ENCODE results near the gene DOK5. TPM values are rescaled to one million over a fixed set of nuclear protein-coding genes. Genes with fewer than 3 reads are reported as not detected.
A peak's percentile ranks its signal among the peaks of the same experiment; 100 is the strongest.

DOK5 gene
- total and polyA plus RNA-seq, 9 donors, result 0.24 to 38.3 (median 2.4) TPM; not detected in 1

DNA sequence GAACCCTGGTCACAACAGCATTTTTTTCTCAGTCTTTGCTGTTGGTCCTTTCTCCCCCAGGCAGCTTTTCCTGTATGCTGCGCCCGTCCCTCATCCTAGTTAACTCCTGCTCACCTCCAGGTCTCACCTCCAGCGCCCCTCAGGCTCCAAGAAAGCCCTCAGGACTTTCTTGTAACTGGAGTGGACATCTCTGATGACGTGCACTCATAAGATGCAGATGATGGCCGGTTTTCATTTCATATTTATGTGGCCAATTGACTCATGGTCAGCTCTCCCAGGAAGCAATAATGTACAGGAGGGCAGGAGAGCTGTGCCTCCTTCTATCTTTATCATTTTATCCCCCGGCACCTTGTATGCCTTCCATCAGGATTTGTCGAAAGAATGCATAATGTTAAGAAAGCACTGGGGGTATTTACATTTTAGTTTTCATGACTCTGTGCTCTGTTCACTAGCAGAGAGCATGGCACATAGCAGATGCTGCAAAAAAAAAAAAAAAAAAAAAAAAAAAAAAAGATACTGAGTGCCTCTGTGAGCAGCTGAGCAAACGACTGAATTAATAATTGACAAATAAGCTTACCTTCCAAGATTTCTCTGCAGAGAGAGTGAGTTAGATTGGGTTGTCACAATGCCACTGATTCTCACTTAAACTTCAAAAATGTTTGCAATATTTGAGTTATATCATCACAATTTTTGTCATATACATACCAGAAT lies 170.2 kb downstream of the DOK5 start:
- H3K27ac ChIP-seq, result no peak overlapping the region
- no peaks in the 10 kb centered on the region for H3K36me3 ChIP-seq
- intact Hi-C loops (cut with DNase I), result no loop called here
- H3K4me1 ChIP-seq (ENCODE audit: insufficient read depth), result no peaks in the 10 kb centered on the region
- TF ChIP-seq POLR2A (IDR thresholded peaks at IDR 0.05) (no peak), EP300 (IDR thresholded peaks at IDR 0.05) (no peak), CTCF (IDR thresholded peaks at IDR 0.05) (no peak)
- H3K27me3 ChIP-seq, result no peaks in the 10 kb centered on the region
- 59 to 77% (median 61%) methylated on average over 8 of the region's 8 CpGs for WGBS, 3 donors
- no peak for DNase-seq
- H3K4me3 ChIP-seq, result no peak overlapping the region
- H3K9me3 ChIP-seq, result no peaks in the 10 kb centered on the region

DNA sequence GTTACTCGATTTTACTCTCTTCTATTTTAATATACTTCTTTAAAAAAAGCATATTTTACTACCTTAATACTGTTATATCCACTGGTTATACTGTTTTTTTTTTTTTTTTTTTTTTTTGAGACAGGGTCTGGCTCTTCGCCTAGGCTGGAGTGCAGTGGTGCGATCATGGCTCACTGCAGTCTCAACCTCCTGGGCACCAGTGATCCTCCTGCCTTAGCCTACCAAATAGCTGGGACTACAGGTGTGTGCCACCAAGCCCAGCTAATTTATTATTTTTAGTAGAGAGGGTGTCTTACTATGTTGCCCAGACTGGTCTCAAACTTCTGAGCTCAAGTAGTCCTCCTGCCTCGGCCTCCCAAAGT lies 170.7 kb downstream of the DOK5 start:
- TF ChIP-seq EP300 (IDR thresholded peaks at IDR 0.05) (no peak), CTCF (IDR thresholded peaks at IDR 0.05) (no peak), POLR2A (IDR thresholded peaks at IDR 0.05) (no peak)
- Histone ChIP-seq H3K36me3 (no peaks in the 10 kb centered on the region), H3K4me3 (no peak overlapping the region), H3K27me3 (no peaks in the 10 kb centered on the region), H3K27ac (no peak overlapping the region), H3K9me3 (no peaks in the 10 kb centered on the region), H3K4me1 (ENCODE audit: insufficient read depth) (no peaks in the 10 kb centered on the region)
- WGBS, 3 donors, result 73 to 80% (median 76%) methylated on average over 4 of the region's 4 CpGs
- intact Hi-C loops (cut with DNase I), result no loop called here
- no peak for DNase-seq

DNA sequence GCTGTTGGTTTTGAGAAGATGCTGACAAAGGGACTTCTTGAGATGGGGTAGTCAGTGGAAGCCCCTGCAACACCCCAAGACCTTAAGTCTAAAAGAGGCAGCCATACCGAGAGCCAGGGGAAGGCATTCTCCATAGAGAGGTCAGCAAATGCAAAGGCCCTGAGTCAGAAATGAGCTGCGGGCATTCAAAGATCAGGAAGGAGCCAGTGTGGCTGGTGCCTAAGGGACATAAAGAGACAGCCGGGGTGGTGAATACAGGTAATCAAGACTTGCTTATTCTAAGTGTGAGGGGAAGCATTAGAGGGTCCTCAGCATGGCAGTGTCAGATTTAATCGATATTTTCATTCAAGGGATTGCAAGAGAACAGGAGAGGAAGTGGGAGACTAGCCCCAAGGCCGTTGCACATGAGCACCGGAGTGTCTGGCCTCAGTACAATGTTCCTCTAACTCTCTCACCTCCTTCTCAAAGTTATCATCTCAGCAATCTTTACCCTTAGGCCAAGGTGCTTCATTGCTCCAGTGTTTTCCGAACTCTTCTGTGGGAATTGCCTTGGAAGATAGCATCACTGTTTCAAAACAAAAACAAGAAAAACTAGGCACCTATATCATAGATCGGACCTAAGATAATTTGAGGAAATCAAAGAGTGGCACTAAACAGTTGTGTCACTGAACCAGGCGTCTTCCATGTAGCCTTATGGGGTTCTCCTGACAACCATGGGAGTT lies 173.2 kb downstream of the DOK5 start:
- TF ChIP-seq CTCF (IDR thresholded peaks at IDR 0.05) (no peak), EP300 (IDR thresholded peaks at IDR 0.05) (no peak), POLR2A (IDR thresholded peaks at IDR 0.05) (no peak)
- 70 to 77% (median 74%) methylated on average over 9 of the region's 9 CpGs for whole genome bisulfite sequencing, 3 donors

GRCh38 chr20:54649511-54649962 lies 174.1 kb downstream of the DOK5 start:
- peak; percentile 37 to 82 (median 75) for DNase-seq
- Histone ChIP-seq H3K27ac (no peak overlapping the region), H3K27me3 (no peaks in the 10 kb centered on the region), H3K9me3 (no peaks in the 10 kb centered on the region), H3K4me1 (ENCODE audit: insufficient read depth) (peaks cover 2% of the 10 kb centered on the region), H3K4me3 (no peak overlapping the region), H3K36me3 (no peaks in the 10 kb centered on the region)
- intact Hi-C loops (cut with DNase I), result no loop called here
- no peak for TF ChIP-seq POLR2A (IDR thresholded peaks at IDR 0.05)
- no peak for TF ChIP-seq EP300 (IDR thresholded peaks at IDR 0.05)
- peak in 1 of 3 donors; percentile 50 for TF ChIP-seq CTCF (IDR thresholded peaks at IDR 0.05)
- WGBS, 3 donors, result 10 to 13% (median 12%) methylated on average over 8 of the region's 8 CpGs

More for the DNA sequence above, 173.2 kb downstream of the DOK5 start:
- Histone ChIP-seq H3K9me3 (no peaks in the 10 kb centered on the region), H3K27ac (no peak overlapping the region), H3K36me3 (no peaks in the 10 kb centered on the region), H3K4me1 (ENCODE audit: insufficient read depth) (no peaks in the 10 kb centered on the region), H3K4me3 (no peak overlapping the region), H3K27me3 (no peaks in the 10 kb centered on the region)
- intact Hi-C loops (cut with DNase I), result no loop called here
- no peak for DNase-seq

All from ovary (tissue), 9 donors.